GM12878 (cell line): ENCODE data around the gene POU1F1. TPM values are rescaled to one million over a fixed set of nuclear protein-coding genes. Genes with fewer than 3 reads are reported as not detected.

Experiments used
- CHD4 ChIP-seq: fragments of 200-600 bp; sonication (generic); IDR thresholded peaks from 2 replicates; pipeline ENCODE4 v1.6.1; 2016; ENCODE audit warnings: mild to moderate bottlenecking
- CREB1 ChIP-seq: IDR thresholded peaks from 2 replicates; pipeline ENCODE4 v1.6.1; 2012; ENCODE audit warnings: low read depth, mild to moderate bottlenecking, inconsistent platforms
- CTCF ChIP-seq, 3 experiments: IDR thresholded peaks in 2 of 3; conservative IDR thresholded peaks in 1 of 3; 2 replicates each; pipeline ENCODE4 v1.5.1; 2011; ENCODE audit warnings: low read depth in 3 of 3, low read length in 3 of 3, mild to moderate bottlenecking in 3 of 3, control low read depth in 2 of 3, moderate library complexity in 2 of 3, inconsistent platforms in 1 of 3, mixed read lengths in 1 of 3; ENCODE audit not compliant: control insufficient read depth in 2 of 3, insufficient read depth in 1 of 3; ENCODE audit errors: extremely low read depth in 1 of 3
- ESRRA ChIP-seq: IDR thresholded peaks from 2 replicates; pipeline ENCODE4 v1.6.1; 2012; ENCODE audit warnings: mild to moderate bottlenecking, low read length, improper control_type of control experiment
- HDAC2 ChIP-seq: fragments of 200-600 bp; sonication (generic); IDR thresholded peaks from 2 replicates; pipeline ENCODE4 v1.6.1; 2017
- IKZF2 ChIP-seq, 2 experiments: fragments of 450-650 bp; IDR thresholded peaks; 2 replicates each; pipeline ENCODE4 v1.6.1; 2017; ENCODE audit warnings: mild to moderate bottlenecking in 2 of 2, moderate library complexity in 2 of 2
- IRF3 ChIP-seq: fragments of 450-650 bp; IDR thresholded peaks from 2 replicates; pipeline ENCODE4 v1.6.1; 2014; ENCODE audit warnings: mild to moderate bottlenecking
- IRF4 ChIP-seq: IDR thresholded peaks from 2 replicates; pipeline ENCODE4 v1.6.1; 2011; ENCODE audit warnings: low read depth, low read length
- JUNB ChIP-seq: IDR thresholded peaks from 2 replicates; pipeline ENCODE4 v1.6.1; 2016; ENCODE audit warnings: antibody characterized with exemption, mild to moderate bottlenecking
- LARP7 ChIP-seq: fragments of 450-650 bp; IDR thresholded peaks from 2 replicates; pipeline ENCODE4 v1.6.1; 2017; ENCODE audit warnings: mild to moderate bottlenecking
- MEF2A ChIP-seq: IDR thresholded peaks from 2 replicates; pipeline ENCODE4 v1.6.1; 2011; ENCODE audit warnings: low read depth, mild to moderate bottlenecking, low read length, moderate library complexity; ENCODE audit not compliant: insufficient read depth
- MTA3 ChIP-seq: IDR thresholded peaks from 2 replicates; pipeline ENCODE4 v1.6.1; 2012; ENCODE audit warnings: low read length, inconsistent platforms, borderline replicate concordance
- PAX5 ChIP-seq: IDR thresholded peaks from 2 replicates; pipeline ENCODE4 v1.6.1; 2011; ENCODE audit warnings: low read depth, low read length, borderline replicate concordance
- RAD51 ChIP-seq: fragments of 450-650 bp; IDR thresholded peaks from 2 replicates; pipeline ENCODE4 v1.6.1; 2016; ENCODE audit warnings: moderate library complexity, mild to moderate bottlenecking, inconsistent platforms
- RCOR1 ChIP-seq: conservative IDR thresholded peaks from 2 replicates; pipeline ENCODE4 v1.6.1; 2012; ENCODE audit warnings: low read depth, low read length, improper control_type of control experiment
- SIN3A ChIP-seq: IDR thresholded peaks from 2 replicates; pipeline ENCODE4 v1.6.1; 2012; ENCODE audit warnings: low read depth, low read length, improper control_type of control experiment
- SIX5 ChIP-seq: IDR thresholded peaks from 2 replicates; pipeline ENCODE4 v1.6.1; 2011; ENCODE audit warnings: mild to moderate bottlenecking, low read depth, low read length, moderate library complexity; ENCODE audit not compliant: severe bottlenecking
- SMC3 ChIP-seq: IDR thresholded peaks from 2 replicates; pipeline ENCODE4 v1.6.1; 2011; ENCODE audit warnings: low read length, improper control_type of control experiment, borderline replicate concordance
- SP1 ChIP-seq: IDR thresholded peaks from one replicate; pipeline ENCODE4 v1.6.1; 2011; ENCODE audit warnings: low read depth, low read length
- SUPT20H ChIP-seq: IDR thresholded peaks from 2 replicates; pipeline ENCODE4 v1.6.1; 2011; ENCODE audit warnings: low read depth, mild to moderate bottlenecking, low read length, moderate library complexity, borderline replicate concordance; ENCODE audit not compliant: control insufficient read depth
- SUZ12 ChIP-seq: fragments of 200-600 bp; sonication (generic); IDR thresholded peaks from one replicate; pipeline ENCODE4 v1.6.1; 2018; ENCODE audit warnings: antibody characterized with exemption, mild to moderate bottlenecking; ENCODE audit not compliant: unreplicated experiment
- polyA plus RNA-seq, 11 experiments: library from polyadenylated mRNA; depleted of rRNA in 4 of 11; unstranded in 6 of 11; stranded (reverse) in 5 of 11; fragments of >200 nt; fragmentation: Nextera tagmentation in 4 of 11; fragmentation: Illumina TruSeq in 1 of 11; extraction: Ambion mirVana in 4 of 11; extraction: Trizol in 1 of 11; gene quantifications; 1 replicate in 1 of 11; 2 replicates in 10 of 11; pipeline versions ENCODE4 v1.2.1 to v1.2.3, GENCODE V29; 2011 to 2016; ENCODE audit warnings: inconsistent platforms in 2 of 11, missing spikeins in 2 of 11, low read depth in 1 of 11
- total RNA-seq, 4 experiments: library from RNA; depleted of rRNA in 3 of 4; stranded (reverse); fragments of >200 nt in 3 of 4; fragmentation: Illumina TruSeq in 1 of 4; extraction: Trizol in 1 of 4; gene quantifications; 2 replicates each; pipeline versions ENCODE4 v1.2.1 to v1.2.3, GENCODE V29; 2013 to 2021
- TF ChIP-seq, protein P1 (sequence below): fragments of 450-650 bp; IDR thresholded peaks from 2 replicates; pipeline ENCODE4 v1.6.1; 2018; ENCODE audit warnings: mild to moderate bottlenecking, low read depth, moderate library complexity; ENCODE audit not compliant: partially characterized antibody
- TF ChIP-seq, protein P2 (sequence below): IDR thresholded peaks from 2 replicates; pipeline ENCODE4 v1.6.1; 2012; ENCODE audit warnings: low read length, inconsistent platforms

POU1F1 gene
- total and polyA plus RNA-seq, 10 of the 15 experiments (the other 5 are each of a cell fraction or from before 2014, with no cell fraction given): 0.04 TPM; not detected in 9

- TF ChIP-seq MEF2A (no peak), IKZF2 (IDR thresholded peaks at IDR 0.05) (peak in 1 of 2 experiments; percentile 60; a peak in 3 of 4 replicates), ESRRA (no peak), SIX5 (peak; percentile 48), IRF3 (no peak), SIN3A (0 out of 2 replicates have a peak, but pooled peaks have one; percentile 66), CHD4 (no peak), CREB1 (peak; percentile 71; the same call in 1 of the 2 replicates), MTA3 (no peak), SP1 (no peak), IRF4 (no peak), RCOR1 (no peak), RAD51 (peak; percentile 52; the same call in 1 of the 2 replicates), LARP7 (no peak), CTCF (IDR thresholded peaks at IDR 0.05 in 2 of 3, conservative IDR thresholded peaks at IDR 0.05 in 1 of 3; ENCODE audit: control insufficient read depth in 2 of 3, extremely low read depth in 1 of 3, insufficient read depth in 1 of 3, low read depth in 3 of 3, low read length in 3 of 3) (no peak), HDAC2 (no peak), SMC3 (no peak), JUNB (no peak), SUPT20H (no peak), PAX5 (no peak; the same call in 1 of the 2 replicates), SUZ12 (no peak)
- TF ChIP-seq, protein P1, sequence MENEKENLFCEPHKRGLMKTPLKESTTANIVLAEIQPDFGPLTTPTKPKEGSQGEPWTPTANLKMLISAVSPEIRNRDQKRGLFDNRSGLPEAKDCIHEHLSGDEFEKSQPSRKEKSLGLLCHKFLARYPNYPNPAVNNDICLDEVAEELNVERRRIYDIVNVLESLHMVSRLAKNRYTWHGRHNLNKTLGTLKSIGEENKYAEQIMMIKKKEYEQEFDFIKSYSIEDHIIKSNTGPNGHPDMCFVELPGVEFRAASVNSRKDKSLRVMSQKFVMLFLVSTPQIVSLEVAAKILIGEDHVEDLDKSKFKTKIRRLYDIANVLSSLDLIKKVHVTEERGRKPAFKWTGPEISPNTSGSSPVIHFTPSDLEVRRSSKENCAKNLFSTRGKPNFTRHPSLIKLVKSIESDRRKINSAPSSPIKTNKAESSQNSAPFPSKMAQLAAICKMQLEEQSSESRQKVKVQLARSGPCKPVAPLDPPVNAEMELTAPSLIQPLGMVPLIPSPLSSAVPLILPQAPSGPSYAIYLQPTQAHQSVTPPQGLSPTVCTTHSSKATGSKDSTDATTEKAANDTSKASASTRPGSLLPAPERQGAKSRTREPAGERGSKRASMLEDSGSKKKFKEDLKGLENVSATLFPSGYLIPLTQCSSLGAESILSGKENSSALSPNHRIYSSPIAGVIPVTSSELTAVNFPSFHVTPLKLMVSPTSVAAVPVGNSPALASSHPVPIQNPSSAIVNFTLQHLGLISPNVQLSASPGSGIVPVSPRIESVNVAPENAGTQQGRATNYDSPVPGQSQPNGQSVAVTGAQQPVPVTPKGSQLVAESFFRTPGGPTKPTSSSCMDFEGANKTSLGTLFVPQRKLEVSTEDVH: no peak
- TF ChIP-seq, protein P2, sequence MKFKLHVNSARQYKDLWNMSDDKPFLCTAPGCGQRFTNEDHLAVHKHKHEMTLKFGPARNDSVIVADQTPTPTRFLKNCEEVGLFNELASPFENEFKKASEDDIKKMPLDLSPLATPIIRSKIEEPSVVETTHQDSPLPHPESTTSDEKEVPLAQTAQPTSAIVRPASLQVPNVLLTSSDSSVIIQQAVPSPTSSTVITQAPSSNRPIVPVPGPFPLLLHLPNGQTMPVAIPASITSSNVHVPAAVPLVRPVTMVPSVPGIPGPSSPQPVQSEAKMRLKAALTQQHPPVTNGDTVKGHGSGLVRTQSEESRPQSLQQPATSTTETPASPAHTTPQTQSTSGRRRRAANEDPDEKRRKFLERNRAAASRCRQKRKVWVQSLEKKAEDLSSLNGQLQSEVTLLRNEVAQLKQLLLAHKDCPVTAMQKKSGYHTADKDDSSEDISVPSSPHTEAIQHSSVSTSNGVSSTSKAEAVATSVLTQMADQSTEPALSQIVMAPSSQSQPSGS: no peak
These were observed 49.1 kb downstream of the POU1F1 start, which contains the start of gene CHMP2B (continued) for GRCh38 chr3:87227104-87227834.
